Activated CD4-positive, CD25-positive, alpha-beta regulatory T cell treated with anti-CD3 and anti-CD28 coated beads, Interleukin-2, amount 50 U/mL, for 16 hours (primary cell): ENCODE results near the gene PDIA4.
"Not testable (repeated sequence)": the region's sequence is repeated elsewhere in the genome, so short reads cannot be mapped to it uniquely, and the experiment has no call there.

Experiments used
- DNase-seq: peaks from one replicate; pipeline ENCODE4 v3.0.0-alpha.2; 2020; ENCODE audit warnings: low read depth, low spot score

Gene PDIA4

DNA sequence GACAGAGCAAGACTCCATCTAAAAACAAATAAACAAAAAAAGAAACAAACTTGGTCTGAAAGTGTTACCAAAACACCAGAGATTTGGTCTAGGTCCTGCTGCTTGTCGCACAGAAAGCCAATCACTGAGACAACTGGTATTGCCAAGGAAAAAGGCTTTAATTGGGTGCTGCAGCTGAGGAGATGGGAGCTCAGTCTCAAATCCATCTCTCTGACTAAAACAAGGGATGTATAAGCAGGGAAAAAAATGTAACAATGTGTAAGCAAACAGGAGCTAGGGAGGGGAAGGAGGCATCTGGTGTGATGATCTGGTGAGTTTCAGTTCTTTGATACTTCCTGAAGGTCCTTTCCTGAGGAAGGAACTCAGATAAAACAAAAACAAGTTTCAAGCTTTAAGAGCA, 8.4 kb upstream of the PDIA4 start:
- no peak for DNase-seq

GRCh38 chr7:149031353-149031910, 3.1 kb upstream of the PDIA4 start:
- DNase-seq = no peak

DNA sequence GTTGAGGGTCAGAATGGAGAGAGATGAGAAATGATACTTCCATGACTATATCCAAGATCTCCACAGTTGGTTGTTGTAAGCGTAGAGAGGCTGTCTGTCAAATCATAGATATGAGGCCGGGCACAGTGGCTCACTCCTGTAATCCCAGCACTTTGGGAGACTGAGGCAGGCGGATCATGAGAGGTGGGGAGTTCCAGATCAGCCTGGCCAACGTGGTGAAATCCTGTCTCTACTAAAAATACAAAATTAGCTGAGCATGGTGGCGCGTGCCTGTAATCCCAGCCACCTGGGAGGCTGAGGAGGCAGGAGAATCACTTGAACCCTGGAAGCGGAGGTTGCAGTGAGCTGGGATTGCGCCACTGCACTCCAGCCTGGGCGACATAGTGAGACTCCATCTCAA, 2.1 kb upstream of the PDIA4 start:
- not testable (repeated sequence) for DNase-seq

GRCh38 chr7:149027611-149028345, 527 bp downstream of the PDIA4 start:
- no peak for DNase-seq

GRCh38 chr7:149027055-149027454, 1.2 kb downstream of the PDIA4 start:
- no peak for DNase-seq

- DNase-seq = no peak
Observed at GRCh38 chr7:149023662-149024061, 4.6 kb downstream of the PDIA4 start.

DNA sequence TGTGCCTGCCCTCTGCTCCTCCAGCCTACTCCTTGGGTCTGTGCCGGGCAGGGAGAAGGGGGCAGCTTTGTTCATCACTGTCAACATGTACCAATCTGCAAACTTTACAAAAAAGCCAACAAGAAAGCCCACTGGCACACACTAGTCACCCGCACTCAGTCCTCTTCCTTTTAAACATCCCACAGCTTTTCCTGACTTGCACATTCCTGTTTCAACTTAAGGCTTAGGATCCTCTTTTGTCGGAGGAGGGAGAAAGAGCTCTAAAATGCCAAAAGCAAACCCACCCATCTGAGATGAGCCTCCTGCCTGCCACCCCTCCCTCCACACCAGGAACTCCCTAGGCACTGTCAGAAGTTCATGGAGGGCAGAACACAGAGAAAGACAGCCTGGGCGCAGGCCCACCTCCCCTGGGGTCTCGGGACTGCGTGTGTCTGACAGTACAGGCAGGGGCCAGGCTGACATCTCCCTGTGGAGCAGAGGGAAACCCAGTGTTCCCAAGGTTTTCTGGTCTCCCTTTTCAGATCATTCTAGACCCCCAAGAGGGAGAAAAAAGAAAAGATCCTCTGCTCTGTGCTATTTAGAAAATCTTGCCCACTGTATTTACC, 5.4 kb downstream of the PDIA4 start:
- DNase-seq = no peak

DNA sequence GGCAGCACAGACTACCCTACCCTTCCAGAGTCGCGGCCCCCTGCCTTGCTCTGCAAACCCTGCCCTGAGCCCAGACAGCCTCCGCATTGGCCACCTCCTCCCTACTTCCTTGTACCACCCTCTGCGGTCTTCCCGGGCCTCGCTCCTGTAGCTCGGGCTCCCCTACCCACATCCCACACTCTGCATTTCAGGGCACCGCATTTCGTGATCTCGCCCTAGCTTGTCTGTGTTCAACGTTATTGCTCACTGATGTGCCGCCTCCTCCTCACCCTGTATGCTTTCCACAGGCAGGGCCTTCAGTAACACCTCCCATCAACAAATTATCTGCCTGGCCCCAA, 6.6 kb downstream of the PDIA4 start:
- DNase-seq = no peak

- no peak for DNase-seq
Observed at GRCh38 chr7:149020483-149020882, 7.8 kb downstream of the PDIA4 start.

- DNase-seq = no peak
Observed at GRCh38 chr7:149016876-149017275, 11.4 kb downstream of the PDIA4 start.

GRCh38 chr7:149014309-149014708, 14.0 kb downstream of the PDIA4 start:
- no peak for DNase-seq

- DNase-seq = no peak
Observed at GRCh38 chr7:149013876-149014275, 14.4 kb downstream of the PDIA4 start.

DNA sequence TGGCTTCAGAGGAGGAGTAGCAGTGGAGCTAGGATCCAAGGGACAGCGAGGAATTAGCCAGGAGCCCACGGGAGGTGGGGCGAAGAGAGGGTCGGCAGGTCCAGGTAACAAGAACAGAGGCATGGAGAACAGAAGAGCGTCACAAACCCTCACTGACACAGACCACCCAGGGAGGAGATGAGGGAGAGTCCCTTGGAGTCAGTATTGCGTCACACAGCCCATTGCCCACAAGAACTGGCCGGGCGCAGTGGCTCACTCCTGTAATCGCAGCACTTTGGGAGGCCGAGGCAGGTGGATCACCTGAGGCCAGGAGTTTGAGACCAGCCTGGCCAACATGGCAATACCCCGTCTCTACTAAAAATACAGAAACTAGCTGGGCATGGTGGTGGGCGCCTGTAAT, 15.6 kb downstream of the PDIA4 start:
- DNase-seq = not testable (repeated sequence)

- DNase-seq = no peak
Observed at GRCh38 chr7:149011491-149011890, 16.8 kb downstream of the PDIA4 start.

- DNase-seq = no peak
Observed at GRCh38 chr7:149010451-149010850, 17.9 kb downstream of the PDIA4 start.

DNA sequence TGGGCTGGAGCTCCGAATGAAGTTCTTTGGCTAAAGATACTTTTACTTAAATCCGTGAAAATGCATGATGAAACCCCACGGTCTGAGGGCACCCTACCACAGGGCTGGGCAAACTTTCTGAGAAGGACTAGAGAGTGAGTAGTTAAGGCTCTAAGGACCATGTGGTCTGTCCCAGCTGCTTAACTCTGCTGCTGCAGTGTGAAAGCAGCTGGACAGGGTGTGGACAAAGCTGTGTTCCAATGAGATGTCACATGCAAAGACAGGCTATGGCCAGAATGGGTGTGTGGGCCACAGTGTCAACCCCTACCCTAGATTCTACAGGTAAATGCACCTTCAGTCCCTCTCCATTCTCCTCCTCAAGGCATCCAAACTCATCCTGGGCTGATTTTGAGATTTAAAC, 18.8 kb downstream of the PDIA4 start:
- no peak for DNase-seq

DNA sequence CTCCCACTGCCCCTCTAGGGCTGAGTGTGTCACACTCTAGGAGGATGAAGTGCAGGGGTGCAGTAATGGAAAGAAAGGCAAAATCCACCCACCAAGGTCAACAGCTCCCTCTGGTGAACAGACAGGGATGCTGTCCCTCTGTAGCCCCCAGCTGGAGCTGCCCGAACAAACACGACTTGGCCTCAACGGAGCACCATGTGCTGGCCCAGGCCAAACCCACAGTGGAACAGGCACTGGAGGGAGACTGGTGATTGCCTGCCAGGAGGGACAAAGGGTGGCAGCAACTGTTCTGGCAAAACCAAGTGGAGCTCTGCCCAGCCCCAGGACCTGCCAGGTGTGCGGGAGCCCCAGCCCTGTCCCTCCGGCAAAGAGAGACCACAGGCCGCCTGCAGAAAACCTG, 20.7 kb downstream of the PDIA4 start:
- DNase-seq = no peak

GRCh38 chr7:149007146-149007545, 21.2 kb downstream of the PDIA4 start:
- DNase-seq = no peak

GRCh38 chr7:149006345-149006725, 22.0 kb downstream of the PDIA4 start:
- no peak for DNase-seq

GRCh38 chr7:149005427-149006344, 22.6 kb downstream of the PDIA4 start:
- DNase-seq = peak; percentile 77

DNA sequence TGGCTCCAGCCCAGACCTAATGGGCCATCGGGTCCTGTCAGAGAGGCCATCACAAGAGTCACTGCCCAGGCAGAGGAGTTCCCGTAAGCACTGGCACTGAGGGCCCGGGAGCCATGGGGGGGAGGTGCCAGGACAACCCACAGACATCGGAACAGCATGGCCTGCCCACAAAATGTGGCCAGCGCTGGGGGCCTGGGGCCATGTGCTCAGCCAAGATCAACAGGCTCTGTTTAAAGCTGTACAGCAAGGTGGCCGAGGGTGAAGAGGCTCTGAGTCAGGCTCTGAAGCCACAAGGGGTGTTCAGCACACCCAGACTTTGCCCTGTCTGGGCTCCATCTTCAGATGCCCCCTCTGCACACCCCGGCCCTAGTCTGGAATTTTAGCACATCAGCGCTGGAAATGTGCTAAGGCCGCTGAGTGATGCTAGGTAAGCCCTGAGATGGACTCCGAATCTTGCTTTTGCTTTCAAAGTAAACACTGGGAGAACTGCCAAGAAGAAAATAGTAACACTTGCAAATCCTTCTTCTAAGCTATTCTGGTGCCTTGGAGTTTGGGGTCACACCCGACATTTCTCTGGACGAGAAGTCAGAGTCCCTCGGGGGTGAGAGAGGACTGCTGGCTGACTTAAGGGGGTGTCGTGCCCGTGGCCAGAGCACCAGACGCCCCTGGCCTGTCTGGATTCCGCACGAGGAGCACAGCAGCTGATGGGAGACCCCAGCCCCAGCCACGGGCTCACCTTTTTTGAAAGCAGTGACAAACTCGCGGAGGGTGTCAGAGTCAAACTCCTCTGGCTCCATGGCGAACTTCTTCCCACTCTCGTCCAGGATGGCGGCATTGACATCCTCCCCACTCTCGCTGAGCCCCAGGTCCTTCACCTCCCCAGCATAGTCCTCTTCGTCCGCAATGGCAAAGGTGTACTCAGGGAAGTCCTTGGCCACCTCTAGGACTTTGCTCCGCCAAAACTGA, 23.6 kb downstream of the PDIA4 start:
- DNase-seq = no peak
